ENCODE measurements around the gene KCTD4.

GRCh38 chr13:45216193-45216592 is 15.3 kb upstream of the KCTD4 start:
- no peak for TF ChIP-seq POLR2A (IDR thresholded peaks at IDR 0.05; ENCODE audit: low read depth)
- no peak for TF ChIP-seq CTCF (IDR thresholded peaks at IDR 0.05)
- no peak for TF ChIP-seq POLR2AphosphoS5 (IDR thresholded peaks at IDR 0.05)
- TF ChIP-seq EP300 (IDR thresholded peaks at IDR 0.05): no peak

All from esophagus muscularis mucosa (tissue), 4 donors.